H9 (cell line): ENCODE results near the gene MOCOS. TPM values are rescaled to one million over a fixed set of nuclear protein-coding genes. Genes with fewer than 3 reads are reported as not detected.

Experiments used
- DNase-seq: peaks from one replicate; pipeline ENCODE4 v3.0.0-alpha.2; 2017
- H2AFZ ChIP-seq: one replicate; pipeline ENCODE4 v1.6.1; 2013; ENCODE audit warnings: mild to moderate bottlenecking, low read length, control low read depth, moderate library complexity
- H2AK5ac ChIP-seq: 2 replicates; pipeline ENCODE4 v1.6.1; 2013; ENCODE audit warnings: low read length, control low read depth, mixed read lengths; ENCODE audit not compliant: insufficient read length
- H2BK120ac ChIP-seq: one replicate; pipeline ENCODE4 v1.6.1; 2013; ENCODE audit warnings: low read depth, mild to moderate bottlenecking, low read length, control low read depth, inconsistent platforms; ENCODE audit not compliant: poor library complexity, severe bottlenecking
- H2BK12ac ChIP-seq: 2 replicates; pipeline ENCODE4 v1.6.1; 2013; ENCODE audit warnings: low read length, control low read depth, mixed read lengths, low read depth; ENCODE audit not compliant: insufficient read length
- H2BK15ac ChIP-seq: 2 replicates; pipeline ENCODE4 v1.6.1; 2013; ENCODE audit warnings: low read depth, low read length, control low read depth
- H2BK20ac ChIP-seq: one replicate; pipeline ENCODE4 v1.6.1; 2013; ENCODE audit warnings: low read depth, mild to moderate bottlenecking, low read length, control low read depth, inconsistent platforms; ENCODE audit not compliant: poor library complexity, severe bottlenecking
- H2BK5ac ChIP-seq: 2 replicates; pipeline ENCODE4 v1.6.1; 2013; ENCODE audit warnings: low read length, control low read depth, mixed read lengths; ENCODE audit not compliant: insufficient read length
- H3K14ac ChIP-seq: 2 replicates; pipeline ENCODE4 v1.6.1; 2013; ENCODE audit warnings: low read length, control low read depth; ENCODE audit not compliant: insufficient read depth
- H3K18ac ChIP-seq: 2 replicates; pipeline ENCODE4 v1.6.1; 2013; ENCODE audit warnings: low read depth, mild to moderate bottlenecking, mixed read lengths, low read length, control low read depth; ENCODE audit not compliant: insufficient read length
- H3K23ac ChIP-seq: 2 replicates; pipeline ENCODE4 v1.6.1; 2013; ENCODE audit warnings: low read length, control low read depth, mixed read lengths, low read depth; ENCODE audit not compliant: insufficient read length
- H3K23me2 ChIP-seq: 2 replicates; pipeline ENCODE4 v1.6.1; 2013; ENCODE audit warnings: low read depth, mild to moderate bottlenecking, mixed read lengths, low read length, control low read depth; ENCODE audit not compliant: insufficient read length, poor library complexity, severe bottlenecking
- H3K27ac ChIP-seq: 2 replicates; pipeline ENCODE4 v1.5.1; 2013; ENCODE audit warnings: low read length, control low read depth, mixed read lengths, low read depth; ENCODE audit not compliant: insufficient read length
- H3K27me3 ChIP-seq: 2 replicates; pipeline ENCODE4 v1.6.1; 2013; ENCODE audit warnings: low read length, control low read depth, inconsistent platforms; ENCODE audit not compliant: insufficient read depth
- H3K4ac ChIP-seq: 2 replicates; pipeline ENCODE4 v1.6.1; 2013; ENCODE audit warnings: low read depth, mild to moderate bottlenecking, control low read depth, inconsistent platforms, low read length, moderate library complexity
- H3K4me1 ChIP-seq: 2 replicates; pipeline ENCODE4 v1.6.1; 2013; ENCODE audit warnings: low read length, control low read depth, inconsistent platforms; ENCODE audit not compliant: insufficient read depth
- H3K4me2 ChIP-seq: 2 replicates; pipeline ENCODE4 v1.6.1; 2013; ENCODE audit warnings: low read length, control low read depth, mixed read lengths; ENCODE audit not compliant: insufficient read length, insufficient read depth
- H3K56ac ChIP-seq: 2 replicates; pipeline ENCODE4 v1.6.1; 2013; ENCODE audit warnings: low read depth, mild to moderate bottlenecking, mixed read lengths, low read length, control low read depth; ENCODE audit not compliant: insufficient read length
- H3K79me1 ChIP-seq: 2 replicates; pipeline ENCODE4 v1.6.1; 2013; ENCODE audit warnings: low read depth, mild to moderate bottlenecking, moderate library complexity, low read length, control low read depth, inconsistent platforms; ENCODE audit not compliant: insufficient read depth, poor library complexity, severe bottlenecking
- H3K79me2 ChIP-seq: 2 replicates; pipeline ENCODE4 v1.6.1; 2013; ENCODE audit warnings: low read length, control low read depth, inconsistent platforms; ENCODE audit not compliant: insufficient read depth
- H3K9ac ChIP-seq: 2 replicates; pipeline ENCODE4 v1.6.1; 2013; ENCODE audit warnings: low read length, control low read depth, mixed read lengths; ENCODE audit not compliant: insufficient read length; ENCODE audit errors: extremely low read depth
- H3K9me3 ChIP-seq: one replicate; pipeline ENCODE4 v1.6.1; 2013; ENCODE audit warnings: low read depth, low read length, inconsistent platforms; ENCODE audit not compliant: control insufficient read depth
- H3T11ph ChIP-seq: one replicate; pipeline ENCODE4 v1.6.1; 2013; ENCODE audit warnings: mild to moderate bottlenecking, low read length, control low read depth, inconsistent platforms
- H4K20me1 ChIP-seq: one replicate; pipeline ENCODE4 v1.6.1; 2013; ENCODE audit not compliant: control insufficient read depth, insufficient read length, insufficient read depth
- H4K5ac ChIP-seq: 2 replicates; pipeline ENCODE4 v1.6.1; 2013; ENCODE audit warnings: low read depth, mild to moderate bottlenecking, mixed read lengths, low read length, control low read depth; ENCODE audit not compliant: insufficient read length
- H4K8ac ChIP-seq: replicated peaks from 2 replicates; pipeline ENCODE4 v1.6.1; 2013; ENCODE audit warnings: low read length, control low read depth, mixed read lengths, low read depth; ENCODE audit not compliant: insufficient read length
- H4K91ac ChIP-seq: 2 replicates; pipeline ENCODE4 v1.6.1; 2013; ENCODE audit warnings: low read depth, mild to moderate bottlenecking, moderate library complexity, mixed read lengths, low read length, control low read depth; ENCODE audit not compliant: insufficient read length
- H3K27ac Mint-ChIP-seq, 3 experiments: 2 replicates in 2 of 3; 3 replicates in 1 of 3; pipeline ENCODE4 v1.8.0; 2020 to 2021; ENCODE audit warnings: mixed read lengths in 3 of 3, mild to moderate bottlenecking in 1 of 3, moderate library complexity in 1 of 3
- H3K27me3 Mint-ChIP-seq: 2 replicates; pipeline ENCODE4 v1.8.0; 2021; ENCODE audit warnings: low read depth, mild to moderate bottlenecking, moderate library complexity, mixed read lengths
- H3K36me3 Mint-ChIP-seq, 3 experiments: 2 replicates in 2 of 3; 3 replicates in 1 of 3; pipeline ENCODE4 v1.8.0; 2020 to 2021; ENCODE audit warnings: low read depth in 3 of 3, mixed read lengths in 3 of 3; ENCODE audit not compliant: insufficient read depth in 1 of 3
- H3K4me1 Mint-ChIP-seq, 2 experiments: 2 replicates each; pipeline ENCODE4 v1.8.0; 2020; ENCODE audit warnings: mixed read lengths in 2 of 2
- H3K4me3 Mint-ChIP-seq, 2 experiments: 2 replicates in 1 of 2; 3 replicates in 1 of 2; pipeline ENCODE4 v1.8.0; 2020 to 2021; ENCODE audit warnings: mild to moderate bottlenecking in 2 of 2, mixed read lengths in 2 of 2, moderate library complexity in 1 of 2
- H3K9me3 Mint-ChIP-seq, 2 experiments: 2 replicates in 1 of 2; 3 replicates in 1 of 2; pipeline ENCODE4 v1.8.0; 2020; ENCODE audit warnings: mild to moderate bottlenecking in 2 of 2, mixed read lengths in 2 of 2, moderate library complexity in 1 of 2
- CTCF ChIP-seq: fragments of 200-600 bp; sonication (generic); conservative IDR thresholded peaks from 3 replicates; pipeline ENCODE4 v1.8.0; 2021; ENCODE audit warnings: antibody characterized with exemption, mild to moderate bottlenecking
- WGBS: extraction: QIAGEN DNeasy Blood & Tissue Kit; methylation state at CpG from one replicate; pipeline ENCODE4 v1.1.7; 2013; ENCODE audit warnings: missing lambda C conversion rate, low lambda C conversion rate, mixed read lengths; ENCODE audit not compliant: insufficient read length; ENCODE audit errors: extremely low coverage; 5-methylcytosine and 5-hydroxymethylcytosine counted together
- total RNA-seq: library from RNA; stranded (reverse); gene quantifications from 2 replicates; pipeline ENCODE4 v1.2.1, GENCODE V29; 2021

MOCOS gene
- total RNA-seq, 1 experiment from 2014 or later = 6.0 TPM

- Histone ChIP-seq H2AFZ (no peak overlapping the region), H4K5ac (no peak overlapping the region), H3K4me2 (no peak overlapping the region), H3K56ac (no peak overlapping the region), H2BK120ac (no peak overlapping the region), H3K9ac (no peak overlapping the region), H4K91ac (no peak overlapping the region), H3K4ac (no peak overlapping the region), H3K79me1 (no peaks in the 10 kb centered on the region), H3K9me3 (no peaks in the 10 kb centered on the region), H3K4me1 (no peaks in the 10 kb centered on the region; the same call in 1 of the 2 replicates), H3K23me2 (peaks cover 11% of the 10 kb centered on the region), H3K18ac (no peak overlapping the region), H2AK5ac (no peak overlapping the region), H2BK15ac (no peak overlapping the region), H2BK20ac (no peak overlapping the region), H2BK5ac (no peak overlapping the region), H3T11ph (no peak overlapping the region), H3K79me2 (no peaks in the 10 kb centered on the region), H3K27me3 (peaks cover 2% of the 10 kb centered on the region; the same call in 1 of the 2 replicates), H3K27ac (no peak overlapping the region), H3K23ac (no peak overlapping the region), H4K8ac (no peak overlapping the region), H4K20me1 (no peaks in the 10 kb centered on the region), H2BK12ac (no peak overlapping the region), H3K14ac (no peak overlapping the region)
- no CpG with 5 or more reads among the region's 6 CpGs for WGBS
- Mint-ChIP-seq H3K4me1 (peaks cover 27 to 29% of the 10 kb centered on the region in 2 experiments), H3K9me3 (no peaks in the 10 kb centered on the region; a peak in 1 of 5 replicates), H3K27ac (no peak overlapping the region; a peak in 1 of 7 replicates), H3K36me3 (0 out of 7 replicates have a peak, but pooled peaks cover 0 to 2% (median 0%) of the 10 kb centered on the region in 3 experiments), H3K27me3 (peaks cover 41% of the 10 kb centered on the region), H3K4me3 (no peak overlapping the region)
- TF ChIP-seq CTCF = no peak
- no peak for DNase-seq
These were observed 4.3 kb upstream of the MOCOS start for GRCh38 chr18:36183033-36183432.
